GM13976 (cell line): ENCODE data around the gene DISC1.
A peak's percentile ranks its signal among the peaks of the same experiment; 100 is the strongest.

Experiments used
- DNase-seq: peaks from one replicate; pipeline ENCODE4 v3.0.0; 2012; ENCODE audit warnings: low spot score
- in situ Hi-C: fragments of 300-500 bp; cut with MboI; formaldehyde crosslinking; loops from one replicate; pipeline ENCODE4 v1.12.0; 2022; ENCODE audit warnings: low sequenced_read_pairs, mixed read lengths, inconsistent platforms; ENCODE audit not compliant: unreplicated experiment
- TF ChIP-seq, protein P1 (sequence below): IDR thresholded peaks from 2 replicates; pipeline ENCODE4 v1.5.1; 2012; ENCODE audit warnings: borderline replicate concordance, mild to moderate bottlenecking; ENCODE audit not compliant: insufficient read depth; ENCODE audit errors: extremely low read depth, missing control alignments, control extremely low read depth

DISC1 gene

DNA sequence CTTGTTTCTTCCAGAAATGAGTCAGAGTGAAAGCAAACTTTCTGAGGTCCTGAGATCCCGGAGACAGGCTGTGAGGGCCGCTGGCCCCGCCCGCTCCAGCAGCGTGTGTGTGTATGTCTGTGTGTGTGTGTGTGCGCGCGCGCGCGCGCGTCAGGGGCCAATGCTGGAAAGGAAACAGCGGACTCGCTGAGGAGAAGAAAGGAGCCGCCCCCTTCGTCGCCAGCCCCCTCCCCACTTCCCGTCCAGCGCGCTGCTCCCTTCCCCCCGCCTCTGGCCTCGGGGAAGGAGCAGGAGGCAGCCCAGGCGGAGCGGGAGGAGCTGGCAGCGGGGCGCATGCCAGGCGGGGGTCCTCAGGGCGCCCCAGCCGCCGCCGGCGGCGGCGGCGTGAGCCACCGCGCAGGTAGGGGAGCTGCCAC, at the start of gene DISC1:
Gene DISC1, plus strand, starts transcription at position 256 of the 416 bp plus-strand sequence. Its CDS starts 78 bp downstream, at position 334.
- TF ChIP-seq, protein P1, sequence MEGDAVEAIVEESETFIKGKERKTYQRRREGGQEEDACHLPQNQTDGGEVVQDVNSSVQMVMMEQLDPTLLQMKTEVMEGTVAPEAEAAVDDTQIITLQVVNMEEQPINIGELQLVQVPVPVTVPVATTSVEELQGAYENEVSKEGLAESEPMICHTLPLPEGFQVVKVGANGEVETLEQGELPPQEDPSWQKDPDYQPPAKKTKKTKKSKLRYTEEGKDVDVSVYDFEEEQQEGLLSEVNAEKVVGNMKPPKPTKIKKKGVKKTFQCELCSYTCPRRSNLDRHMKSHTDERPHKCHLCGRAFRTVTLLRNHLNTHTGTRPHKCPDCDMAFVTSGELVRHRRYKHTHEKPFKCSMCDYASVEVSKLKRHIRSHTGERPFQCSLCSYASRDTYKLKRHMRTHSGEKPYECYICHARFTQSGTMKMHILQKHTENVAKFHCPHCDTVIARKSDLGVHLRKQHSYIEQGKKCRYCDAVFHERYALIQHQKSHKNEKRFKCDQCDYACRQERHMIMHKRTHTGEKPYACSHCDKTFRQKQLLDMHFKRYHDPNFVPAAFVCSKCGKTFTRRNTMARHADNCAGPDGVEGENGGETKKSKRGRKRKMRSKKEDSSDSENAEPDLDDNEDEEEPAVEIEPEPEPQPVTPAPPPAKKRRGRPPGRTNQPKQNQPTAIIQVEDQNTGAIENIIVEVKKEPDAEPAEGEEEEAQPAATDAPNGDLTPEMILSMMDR: no peak
- in situ Hi-C loops: no loop called here
- peak; percentile 72 for DNase-seq

DNA sequence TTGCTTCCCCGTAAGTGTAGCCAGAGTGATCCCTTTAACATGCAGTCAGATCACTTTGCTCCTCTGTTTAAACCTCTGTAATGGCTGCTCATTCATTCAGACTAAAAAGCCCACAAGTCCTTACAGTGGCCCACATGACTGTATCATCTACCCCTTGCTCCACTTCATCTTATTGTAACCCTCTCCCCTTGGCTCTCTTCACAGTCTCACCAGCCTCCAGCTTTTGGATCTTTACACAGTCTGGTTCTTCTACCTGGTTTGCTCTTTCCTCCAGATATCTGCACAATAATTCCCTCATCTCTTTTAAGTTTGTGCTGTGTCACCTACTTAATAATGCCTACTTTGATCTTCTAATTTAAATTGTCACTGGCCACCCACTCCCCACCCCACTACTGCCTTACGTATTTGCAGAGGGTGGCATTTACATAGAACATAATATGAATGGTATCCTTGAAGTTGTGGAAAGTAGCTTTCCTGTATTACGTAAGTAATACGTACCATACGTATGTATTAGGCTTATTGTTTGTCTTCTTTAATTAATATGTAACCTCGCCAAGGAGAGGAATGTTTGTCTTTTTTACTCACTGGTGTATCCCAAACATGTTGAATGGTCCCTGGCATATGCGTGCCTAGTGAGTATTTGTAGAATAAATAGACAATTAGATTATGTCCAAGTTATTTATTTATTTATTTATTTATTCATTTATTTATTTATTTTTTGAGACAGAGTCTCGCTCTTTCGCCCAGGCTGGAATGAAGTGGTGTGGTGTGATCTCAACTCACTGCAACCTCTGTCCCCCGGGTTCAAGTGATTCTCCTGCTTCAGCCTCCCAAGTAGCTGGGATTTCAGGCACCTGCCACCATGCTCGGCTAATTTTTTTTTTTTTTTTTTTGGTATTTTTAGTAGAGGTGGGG, 49.5 kb upstream of the DISC1 start:
- DNase-seq: no peak
- TF ChIP-seq, protein P1: no peak
- in situ Hi-C loops: no loop called here

DNA sequence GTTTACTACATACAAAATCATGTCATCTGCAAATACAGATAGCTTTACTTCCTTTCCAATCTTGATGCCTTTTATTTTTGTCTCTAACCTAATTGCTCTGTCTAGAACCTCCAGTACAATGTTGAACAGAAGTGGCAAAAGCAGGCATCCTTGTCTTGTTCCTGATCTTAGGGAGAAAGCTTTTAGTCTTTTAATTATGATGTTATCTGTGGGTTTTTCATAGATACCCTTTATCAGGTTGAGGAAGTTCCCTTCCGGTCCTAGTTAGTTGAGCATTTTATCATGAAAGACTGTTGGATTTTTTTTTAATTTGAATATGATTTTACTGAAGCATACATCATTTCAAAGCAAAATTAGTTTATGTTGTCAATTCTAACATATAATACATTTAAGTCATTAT, 45.7 kb upstream of the DISC1 start:
- no peak for DNase-seq
- in situ Hi-C loops: no loop called here
- TF ChIP-seq, protein P1: no peak

DNA sequence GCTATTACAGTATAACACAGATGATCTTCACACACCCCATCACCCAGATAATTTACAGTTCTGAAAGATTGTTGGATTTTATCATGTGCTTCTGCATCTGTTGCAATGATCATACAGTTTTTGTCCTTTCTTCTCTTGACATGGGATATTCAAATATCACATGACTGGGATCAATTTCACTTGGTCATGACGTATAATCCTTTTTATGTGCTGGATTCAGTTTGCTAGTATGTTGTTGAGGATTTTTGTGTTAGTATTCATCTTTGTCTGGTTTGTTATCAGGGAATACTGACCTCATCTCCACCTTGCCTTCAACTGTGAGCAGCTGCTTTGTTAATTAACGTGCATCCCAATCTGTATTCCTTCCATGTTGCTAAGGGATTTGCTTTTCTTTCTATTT, 44.7 kb upstream of the DISC1 start:
- DNase-seq: no peak
- TF ChIP-seq, protein P1: no peak
- in situ Hi-C loops: no loop called here

DNA sequence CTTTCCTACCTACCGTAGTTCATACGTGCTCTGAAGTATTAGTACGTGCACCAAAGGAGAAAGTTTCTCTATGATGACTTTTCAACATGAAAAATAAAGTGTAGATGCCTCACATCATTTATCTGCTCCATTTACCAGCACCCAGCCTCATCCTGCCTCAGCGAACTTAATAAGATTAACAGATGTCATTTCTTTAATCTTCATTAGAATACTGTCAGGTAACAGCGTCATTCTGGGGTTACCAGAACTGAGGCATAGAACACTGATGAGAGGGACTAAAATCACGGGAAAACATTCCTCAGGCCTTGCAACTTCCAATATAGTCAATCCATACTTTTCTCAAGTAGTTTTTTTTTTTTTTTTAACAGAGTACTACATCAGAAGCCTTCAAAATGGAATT, 43.2 kb upstream of the DISC1 start:
- in situ Hi-C loops: no loop called here
- TF ChIP-seq, protein P1: no peak
- DNase-seq: no peak

DNA sequence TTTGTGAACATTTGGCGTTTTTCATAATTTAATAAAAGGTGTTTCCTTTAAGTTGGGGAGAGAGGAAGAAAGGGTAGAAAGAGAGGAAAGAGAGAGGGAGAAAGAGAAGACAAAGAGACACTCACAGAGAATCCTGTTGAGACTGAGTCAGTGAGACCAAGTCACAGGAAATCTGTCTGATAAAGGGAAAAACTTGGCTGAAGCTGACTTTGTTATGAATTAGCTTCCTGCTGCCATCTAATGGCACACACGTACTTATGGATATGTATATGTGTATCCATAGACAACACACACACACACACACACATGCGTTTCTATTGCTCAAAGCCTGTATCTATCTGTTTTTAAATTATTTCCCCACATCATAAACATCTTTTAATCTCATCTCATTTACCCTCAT, 42.5 kb upstream of the DISC1 start:
- DNase-seq: peak; percentile 50

More for the DNA sequence above, 42.5 kb upstream of the DISC1 start:
- in situ Hi-C loops: no loop called here
- TF ChIP-seq, protein P1: peak; percentile 20
